ENCODE measurements around the gene FABP1.

The FABP1 gene

DNA sequence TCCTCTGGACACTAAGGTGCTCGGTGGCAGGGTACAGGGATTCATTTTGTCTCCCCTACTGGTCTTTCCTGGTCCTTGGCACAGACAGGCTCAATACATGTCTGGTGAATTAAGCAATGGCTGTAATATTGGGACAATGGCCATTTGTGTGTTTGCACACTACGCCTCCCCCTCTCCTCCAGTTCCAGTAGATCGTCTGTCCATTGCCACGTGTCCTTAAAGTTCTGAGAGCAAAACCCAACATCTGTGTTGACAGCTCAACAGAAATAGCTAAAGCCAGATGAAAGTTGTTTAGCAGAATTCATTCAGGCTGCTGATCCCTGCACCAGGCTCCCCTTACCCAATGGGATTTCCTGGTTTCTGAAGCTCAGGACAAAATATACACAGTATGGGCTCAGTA, 9.0 kb upstream of the FABP1 start:
- no peaks in the 10 kb centered on the region for H4K20me1 ChIP-seq (ENCODE audit: insufficient read depth, low read length)
- H3K9me3 ChIP-seq (ENCODE audit: insufficient read depth, low read length, severe bottlenecking) = no peaks in the 10 kb centered on the region
- peaks cover 9% of the 10 kb centered on the region for H3K27me3 ChIP-seq (ENCODE audit: insufficient read depth, low read length, poor library complexity)
- H3K79me2 ChIP-seq (ENCODE audit: insufficient read depth, low read length) = no peaks in the 10 kb centered on the region
- no peak overlapping the region for H2AFZ ChIP-seq (ENCODE audit: low read depth, low read length)
- ATAC-seq (ENCODE audit: insufficient read depth, low read depth) (no peak), DNase-seq (no peak)
- H3K4me1 ChIP-seq (ENCODE audit: insufficient read depth, low read length) = no peaks in the 10 kb centered on the region
- no peak overlapping the region for H3K9ac ChIP-seq (ENCODE audit: low read depth, low read length)
- TF ChIP-seq CTCF (IDR thresholded peaks at IDR 0.05; ENCODE audit: borderline replicate concordance, extremely low read depth, low read length, poor library complexity, severe bottlenecking) (no peak), EZH2 (IDR thresholded peaks at IDR 0.05; ENCODE audit: borderline replicate concordance, low read depth, low read length, severe bottlenecking) (no peak)
- no peak overlapping the region for H3K27ac ChIP-seq (ENCODE audit: low read length)
- no peaks in the 10 kb centered on the region for H3K36me3 ChIP-seq (ENCODE audit: insufficient read depth, low read length)
- H3K4me2 ChIP-seq (ENCODE audit: insufficient read depth, low read length) = no peak overlapping the region
- H3K4me3 ChIP-seq (ENCODE audit: low read depth in 1 of 2, low read length in 2 of 2) = no peak overlapping the region

- H3K79me2 ChIP-seq (ENCODE audit: insufficient read depth, low read length) = no peaks in the 10 kb centered on the region
- H3K27me3 ChIP-seq (ENCODE audit: insufficient read depth, low read length, poor library complexity) = peaks cover 9% of the 10 kb centered on the region
- no peaks in the 10 kb centered on the region for H3K9me3 ChIP-seq (ENCODE audit: insufficient read depth, low read length, severe bottlenecking)
- no peak for ATAC-seq (ENCODE audit: insufficient read depth, low read depth)
- H3K36me3 ChIP-seq (ENCODE audit: insufficient read depth, low read length) = no peaks in the 10 kb centered on the region
- no peaks in the 10 kb centered on the region for H4K20me1 ChIP-seq (ENCODE audit: insufficient read depth, low read length)
- H2AFZ ChIP-seq (ENCODE audit: low read depth, low read length) = no peak overlapping the region
- no peak overlapping the region for H3K9ac ChIP-seq (ENCODE audit: low read depth, low read length)
- no peak overlapping the region for H3K4me2 ChIP-seq (ENCODE audit: insufficient read depth, low read length)
- H3K4me3 ChIP-seq (ENCODE audit: low read depth in 1 of 2, low read length in 2 of 2) = no peak overlapping the region
- H3K27ac ChIP-seq (ENCODE audit: low read length) = no peak overlapping the region
- H3K4me1 ChIP-seq (ENCODE audit: insufficient read depth, low read length) = no peaks in the 10 kb centered on the region
- TF ChIP-seq EZH2 (IDR thresholded peaks at IDR 0.05; ENCODE audit: borderline replicate concordance, low read depth, low read length, severe bottlenecking) (no peak), CTCF (IDR thresholded peaks at IDR 0.05; ENCODE audit: borderline replicate concordance, extremely low read depth, low read length, poor library complexity, severe bottlenecking) (no peak)
- DNase-seq = no peak
These were observed 6.0 kb upstream of the FABP1 start for GRCh38 chr2:88133875-88134274.

DNA sequence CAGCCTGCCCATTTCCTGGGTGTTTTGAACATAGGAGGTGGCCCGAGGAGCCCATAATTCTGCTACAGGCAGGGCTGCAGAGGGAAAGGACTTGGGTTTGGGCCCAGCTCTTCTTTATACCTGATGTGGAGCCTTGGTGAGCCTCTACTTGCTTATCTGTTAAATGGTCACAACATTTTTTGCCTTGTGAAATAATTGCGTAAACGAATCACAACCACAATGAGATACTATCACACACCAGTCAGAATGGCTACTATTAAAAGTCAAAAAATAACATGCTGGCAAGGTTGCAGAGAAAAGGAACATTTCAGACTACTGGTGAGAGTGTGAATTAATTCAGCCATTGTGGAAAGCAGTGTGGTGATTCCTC, 4.1 kb upstream of the FABP1 start:
- no peak overlapping the region for H3K4me3 ChIP-seq (ENCODE audit: low read depth in 1 of 2, low read length in 2 of 2)
- H4K20me1 ChIP-seq (ENCODE audit: insufficient read depth, low read length) = no peaks in the 10 kb centered on the region
- H2AFZ ChIP-seq (ENCODE audit: low read depth, low read length) = no peak overlapping the region
- no peaks in the 10 kb centered on the region for H3K4me1 ChIP-seq (ENCODE audit: insufficient read depth, low read length)
- H3K4me2 ChIP-seq (ENCODE audit: insufficient read depth, low read length) = no peak overlapping the region
- H3K9me3 ChIP-seq (ENCODE audit: insufficient read depth, low read length, severe bottlenecking) = no peaks in the 10 kb centered on the region
- no peaks in the 10 kb centered on the region for H3K36me3 ChIP-seq (ENCODE audit: insufficient read depth, low read length)
- no peak for ATAC-seq (ENCODE audit: insufficient read depth, low read depth)
- H3K9ac ChIP-seq (ENCODE audit: low read depth, low read length) = no peak overlapping the region
- no peak overlapping the region for H3K27ac ChIP-seq (ENCODE audit: low read length)
- H3K79me2 ChIP-seq (ENCODE audit: insufficient read depth, low read length) = no peaks in the 10 kb centered on the region
- H3K27me3 ChIP-seq (ENCODE audit: insufficient read depth, low read length, poor library complexity) = peaks cover 11% of the 10 kb centered on the region
- no peak for DNase-seq
- TF ChIP-seq CTCF (IDR thresholded peaks at IDR 0.05; ENCODE audit: borderline replicate concordance, extremely low read depth, low read length, poor library complexity, severe bottlenecking) = no peak
- TF ChIP-seq EZH2 (IDR thresholded peaks at IDR 0.05; ENCODE audit: borderline replicate concordance, low read depth, low read length, severe bottlenecking) = no peak
